Measurements from ENCODE around the gene SMARCA1.
"Not testable (repeated sequence)": the region's sequence is repeated elsewhere in the genome, so short reads cannot be mapped to it uniquely, and the experiment has no call there.

The SMARCA1 gene, protein sequence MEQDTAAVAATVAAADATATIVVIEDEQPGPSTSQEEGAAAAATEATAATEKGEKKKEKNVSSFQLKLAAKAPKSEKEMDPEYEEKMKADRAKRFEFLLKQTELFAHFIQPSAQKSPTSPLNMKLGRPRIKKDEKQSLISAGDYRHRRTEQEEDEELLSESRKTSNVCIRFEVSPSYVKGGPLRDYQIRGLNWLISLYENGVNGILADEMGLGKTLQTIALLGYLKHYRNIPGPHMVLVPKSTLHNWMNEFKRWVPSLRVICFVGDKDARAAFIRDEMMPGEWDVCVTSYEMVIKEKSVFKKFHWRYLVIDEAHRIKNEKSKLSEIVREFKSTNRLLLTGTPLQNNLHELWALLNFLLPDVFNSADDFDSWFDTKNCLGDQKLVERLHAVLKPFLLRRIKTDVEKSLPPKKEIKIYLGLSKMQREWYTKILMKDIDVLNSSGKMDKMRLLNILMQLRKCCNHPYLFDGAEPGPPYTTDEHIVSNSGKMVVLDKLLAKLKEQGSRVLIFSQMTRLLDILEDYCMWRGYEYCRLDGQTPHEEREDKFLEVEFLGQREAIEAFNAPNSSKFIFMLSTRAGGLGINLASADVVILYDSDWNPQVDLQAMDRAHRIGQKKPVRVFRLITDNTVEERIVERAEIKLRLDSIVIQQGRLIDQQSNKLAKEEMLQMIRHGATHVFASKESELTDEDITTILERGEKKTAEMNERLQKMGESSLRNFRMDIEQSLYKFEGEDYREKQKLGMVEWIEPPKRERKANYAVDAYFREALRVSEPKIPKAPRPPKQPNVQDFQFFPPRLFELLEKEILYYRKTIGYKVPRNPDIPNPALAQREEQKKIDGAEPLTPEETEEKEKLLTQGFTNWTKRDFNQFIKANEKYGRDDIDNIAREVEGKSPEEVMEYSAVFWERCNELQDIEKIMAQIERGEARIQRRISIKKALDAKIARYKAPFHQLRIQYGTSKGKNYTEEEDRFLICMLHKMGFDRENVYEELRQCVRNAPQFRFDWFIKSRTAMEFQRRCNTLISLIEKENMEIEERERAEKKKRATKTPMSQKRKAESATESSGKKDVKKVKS

DNA sequence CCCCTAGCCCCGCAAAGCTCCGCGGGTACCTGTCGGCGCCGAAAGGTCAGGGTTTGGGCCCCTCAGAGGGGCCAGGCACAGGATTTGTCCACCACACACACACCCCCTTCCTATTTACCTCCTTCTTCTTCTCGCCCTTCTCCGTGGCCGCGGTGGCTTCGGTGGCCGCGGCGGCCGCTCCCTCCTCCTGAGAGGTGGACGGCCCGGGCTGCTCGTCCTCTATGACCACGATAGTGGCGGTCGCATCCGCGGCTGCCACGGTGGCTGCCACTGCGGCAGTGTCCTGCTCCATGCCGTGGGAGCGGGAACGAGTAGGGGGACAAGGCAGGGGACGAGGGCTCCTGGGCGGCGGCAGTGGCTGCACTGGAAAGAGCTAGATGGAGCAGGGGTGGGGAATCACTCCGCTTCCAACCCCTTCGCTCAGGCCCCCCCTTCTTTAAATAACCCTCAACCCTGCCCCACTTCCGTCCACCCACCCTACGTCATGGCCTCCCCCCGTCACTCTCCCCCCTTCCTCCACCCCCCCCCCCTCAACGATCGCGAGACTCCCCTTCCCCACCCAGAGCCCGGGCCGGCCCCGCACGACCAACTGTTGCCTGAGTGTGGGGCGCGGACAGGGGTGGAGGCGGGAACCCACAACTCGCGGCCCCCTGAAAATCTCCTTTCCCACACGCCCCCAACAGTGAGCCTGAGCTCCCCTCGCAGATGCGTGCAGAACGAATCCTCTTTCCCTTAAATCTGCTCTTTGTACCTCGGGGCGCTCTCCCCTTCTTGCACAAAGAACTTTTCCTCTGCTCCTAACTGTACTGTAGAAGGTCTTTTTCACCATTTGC, at the start of gene SMARCA1:
Gene SMARCA1, minus strand, starts transcription at position 412 of the 833 bp plus-strand sequence. Its CDS starts 120 bp downstream, at position 292.
- Mint-ChIP-seq H3K36me3 (ENCODE audit: low read depth) (no peaks in the 10 kb centered on the region), H3K4me3 (peak within 1 kb of the TSS; percentile 76), H3K9me3 (no peaks in the 10 kb centered on the region), H3K4me1 (ENCODE audit: low read depth) (peaks cover 5% of the 10 kb centered on the region), H3K27me3 (peaks cover 42% of the 10 kb centered on the region), H3K27ac (peak within 1 kb of the TSS; percentile 26)
- no peak for DNase-seq

DNA sequence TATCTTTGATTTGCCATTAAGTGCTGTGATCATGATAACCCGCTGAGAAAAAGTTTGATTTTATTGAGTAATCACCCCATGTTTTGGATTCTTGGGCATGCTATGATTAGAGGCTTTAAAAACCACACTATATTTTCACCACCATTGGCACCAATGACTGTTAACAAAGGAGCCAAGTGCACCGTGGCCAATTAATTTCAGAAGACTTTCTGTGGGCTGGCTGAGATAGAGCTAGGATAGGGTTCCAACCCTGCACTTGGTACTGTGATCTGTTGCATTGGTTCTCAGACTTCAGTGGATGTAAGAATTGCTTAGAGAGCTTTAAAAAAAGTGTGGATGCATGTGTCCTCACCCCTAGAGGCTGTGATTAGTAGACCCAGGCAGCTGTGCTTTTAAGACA, 49.1 kb upstream of the SMARCA1 start:
- no peaks in the 10 kb centered on the region for H3K9me3 Mint-ChIP-seq
- H3K4me3 Mint-ChIP-seq: no peak overlapping the region
- peaks cover 12% of the 10 kb centered on the region for H3K27me3 Mint-ChIP-seq
- H3K36me3 Mint-ChIP-seq (ENCODE audit: low read depth): peaks cover 6% of the 10 kb centered on the region
- no peaks in the 10 kb centered on the region for H3K4me1 Mint-ChIP-seq (ENCODE audit: low read depth)
- no peak for DNase-seq
- no peak overlapping the region for H3K27ac Mint-ChIP-seq

DNA sequence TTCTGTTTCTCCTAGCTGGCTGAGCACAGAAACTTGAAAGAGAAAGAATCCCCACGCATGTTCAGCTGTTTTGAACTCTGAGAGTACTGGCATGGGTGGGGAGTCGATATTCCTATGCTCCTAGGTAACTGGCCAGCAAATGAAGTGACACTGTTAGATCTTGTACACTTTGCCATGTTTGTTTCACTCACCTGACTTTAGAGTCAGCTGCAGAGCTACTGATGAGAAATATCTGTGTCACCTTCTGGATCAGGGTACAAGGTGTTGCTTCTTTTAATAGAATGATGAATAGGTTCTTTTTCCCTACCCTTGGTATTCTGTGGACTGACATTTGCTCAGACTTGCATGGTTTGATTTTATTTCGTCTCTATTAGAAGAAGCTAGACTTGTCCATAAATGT, 45.1 kb upstream of the SMARCA1 start:
- peaks cover 6% of the 10 kb centered on the region for H3K27me3 Mint-ChIP-seq
- H3K36me3 Mint-ChIP-seq (ENCODE audit: low read depth): peaks cover 6% of the 10 kb centered on the region
- H3K4me1 Mint-ChIP-seq (ENCODE audit: low read depth): peaks cover 11% of the 10 kb centered on the region
- no peak overlapping the region for H3K4me3 Mint-ChIP-seq
- DNase-seq: no peak
- no peak overlapping the region for H3K27ac Mint-ChIP-seq
- H3K9me3 Mint-ChIP-seq: no peaks in the 10 kb centered on the region

DNA sequence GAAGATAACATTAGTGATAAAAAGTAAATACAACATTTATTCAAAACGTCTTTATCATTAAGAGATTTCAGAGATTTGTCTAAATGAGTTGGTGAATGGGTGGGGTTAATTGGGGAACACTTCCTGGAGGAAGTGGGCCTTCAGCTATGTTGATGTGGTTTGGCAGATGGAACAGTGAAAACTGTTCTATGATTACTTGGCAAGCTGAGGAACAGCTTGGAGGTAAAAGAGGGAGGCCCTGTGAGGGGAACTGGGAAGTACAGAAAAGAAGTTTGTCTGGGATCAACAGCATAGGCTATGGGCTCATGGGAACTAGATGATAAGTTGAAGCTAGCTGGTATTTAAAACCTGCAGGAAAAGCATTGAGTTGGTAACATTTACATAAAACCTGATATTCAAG, 42.8 kb upstream of the SMARCA1 start:
- peaks cover 7% of the 10 kb centered on the region for H3K27me3 Mint-ChIP-seq
- peaks cover 11% of the 10 kb centered on the region for H3K4me1 Mint-ChIP-seq (ENCODE audit: low read depth)
- no peak overlapping the region for H3K27ac Mint-ChIP-seq
- no peak overlapping the region for H3K4me3 Mint-ChIP-seq
- peaks cover 17% of the 10 kb centered on the region for H3K36me3 Mint-ChIP-seq (ENCODE audit: low read depth)
- no peak for DNase-seq
- H3K9me3 Mint-ChIP-seq: no peaks in the 10 kb centered on the region

DNA sequence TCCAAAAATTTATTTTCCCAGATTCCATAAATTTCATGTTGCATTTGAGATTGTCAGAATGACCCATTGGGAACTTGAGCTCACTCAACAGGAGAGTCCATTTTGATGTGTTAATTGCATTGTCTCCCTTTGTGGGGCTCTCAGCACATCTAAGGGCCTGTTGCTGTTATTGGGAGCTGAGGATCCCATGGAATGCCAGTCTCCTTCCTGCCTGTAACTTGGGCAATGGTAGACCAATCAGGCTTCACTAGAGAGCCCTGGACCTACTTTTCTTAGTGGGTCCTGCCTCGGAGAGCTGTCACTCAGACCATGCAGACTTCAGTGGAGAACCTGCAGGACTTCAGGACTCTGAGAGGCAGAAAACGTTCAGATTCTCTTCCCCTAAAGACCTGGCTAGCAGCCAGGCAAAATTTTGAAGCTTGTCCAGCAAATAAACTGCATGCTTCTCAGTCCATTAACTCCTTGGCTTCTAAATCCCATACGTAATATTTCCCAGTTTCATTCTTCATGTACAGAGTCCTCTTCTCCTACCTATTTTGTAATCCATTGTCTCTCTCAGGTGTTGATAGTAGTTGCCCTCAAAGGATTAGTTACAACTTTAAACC, 41.9 kb upstream of the SMARCA1 start:
- Mint-ChIP-seq H3K4me1 (ENCODE audit: low read depth) (peaks cover 11% of the 10 kb centered on the region), H3K27me3 (peaks cover 13% of the 10 kb centered on the region), H3K27ac (no peak overlapping the region), H3K9me3 (no peaks in the 10 kb centered on the region), H3K4me3 (no peak overlapping the region), H3K36me3 (ENCODE audit: low read depth) (peaks cover 16% of the 10 kb centered on the region)
- no peak for DNase-seq

DNA sequence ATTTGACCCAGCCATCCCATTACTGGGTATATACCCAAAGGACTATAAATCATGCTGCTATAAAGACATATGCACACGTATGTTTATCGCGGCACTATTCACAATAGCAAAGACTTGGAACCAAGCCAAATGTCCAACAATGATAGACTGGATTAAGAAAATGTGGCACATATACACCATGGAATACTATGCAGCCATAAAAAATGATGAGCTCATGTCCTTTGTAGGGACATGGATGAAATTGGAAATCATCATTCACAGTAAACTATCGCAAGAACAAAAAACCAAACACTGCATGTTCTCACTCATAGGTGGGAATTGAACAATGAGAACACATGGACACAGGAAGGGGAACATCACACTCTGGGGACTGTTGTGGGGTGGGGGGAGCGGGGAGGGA, 41.1 kb upstream of the SMARCA1 start:
- Mint-ChIP-seq H3K36me3 (ENCODE audit: low read depth) (peaks cover 16% of the 10 kb centered on the region), H3K4me1 (ENCODE audit: low read depth) (peaks cover 11% of the 10 kb centered on the region), H3K27me3 (peaks cover 13% of the 10 kb centered on the region)
- H3K27ac Mint-ChIP-seq, DNase-seq, H3K9me3 Mint-ChIP-seq, H3K4me3 Mint-ChIP-seq: not testable (repeated sequence)

DNA sequence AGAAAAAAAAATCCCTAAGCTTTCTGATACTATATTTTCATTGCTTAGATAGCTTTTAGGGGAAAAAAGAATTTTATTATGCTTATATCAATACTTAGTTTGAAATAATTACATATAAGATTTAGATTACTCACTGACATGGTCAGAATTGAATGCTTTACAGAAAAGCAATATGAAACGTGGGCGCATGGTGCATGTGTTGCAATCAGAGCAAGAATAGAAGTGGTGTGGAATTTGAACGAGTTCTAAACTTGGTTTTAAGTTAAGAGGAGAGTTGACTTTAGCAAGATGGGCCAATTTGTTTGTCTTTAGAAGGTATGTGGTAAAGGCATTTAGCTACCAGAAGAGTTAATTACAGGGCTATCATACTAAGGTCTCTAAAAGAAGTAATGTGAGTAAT, 38.2 kb upstream of the SMARCA1 start:
- no peak overlapping the region for H3K4me3 Mint-ChIP-seq
- no peak for DNase-seq
- no peaks in the 10 kb centered on the region for H3K9me3 Mint-ChIP-seq
- peaks cover 13% of the 10 kb centered on the region for H3K27me3 Mint-ChIP-seq
- H3K27ac Mint-ChIP-seq: no peak overlapping the region
- H3K4me1 Mint-ChIP-seq (ENCODE audit: low read depth): peaks cover 11% of the 10 kb centered on the region
- peaks cover 18% of the 10 kb centered on the region for H3K36me3 Mint-ChIP-seq (ENCODE audit: low read depth)

DNA sequence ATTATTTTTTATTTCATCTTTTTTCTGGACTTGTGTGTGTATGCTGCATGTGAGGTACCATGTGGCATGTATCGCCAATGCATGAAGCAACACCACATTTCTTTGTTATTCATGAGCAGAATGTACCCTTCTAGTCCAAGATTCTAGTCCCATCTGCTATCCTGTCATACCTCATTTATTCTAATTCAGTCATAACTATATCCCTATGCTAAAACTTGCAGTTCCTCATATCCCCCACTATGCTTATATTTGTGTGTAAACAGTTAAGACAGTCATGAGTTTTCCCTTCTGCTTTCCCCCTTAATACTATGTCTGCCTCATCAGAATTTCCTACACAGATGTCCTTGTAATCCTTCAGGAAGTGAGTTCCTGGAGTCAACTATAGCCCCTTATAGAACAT, 36.5 kb upstream of the SMARCA1 start:
- Mint-ChIP-seq H3K9me3 (no peaks in the 10 kb centered on the region), H3K4me1 (ENCODE audit: low read depth) (no peaks in the 10 kb centered on the region), H3K27ac (no peak overlapping the region), H3K4me3 (no peak overlapping the region), H3K27me3 (peaks cover 15% of the 10 kb centered on the region), H3K36me3 (ENCODE audit: low read depth) (peaks cover 18% of the 10 kb centered on the region)
- no peak for DNase-seq

DNA sequence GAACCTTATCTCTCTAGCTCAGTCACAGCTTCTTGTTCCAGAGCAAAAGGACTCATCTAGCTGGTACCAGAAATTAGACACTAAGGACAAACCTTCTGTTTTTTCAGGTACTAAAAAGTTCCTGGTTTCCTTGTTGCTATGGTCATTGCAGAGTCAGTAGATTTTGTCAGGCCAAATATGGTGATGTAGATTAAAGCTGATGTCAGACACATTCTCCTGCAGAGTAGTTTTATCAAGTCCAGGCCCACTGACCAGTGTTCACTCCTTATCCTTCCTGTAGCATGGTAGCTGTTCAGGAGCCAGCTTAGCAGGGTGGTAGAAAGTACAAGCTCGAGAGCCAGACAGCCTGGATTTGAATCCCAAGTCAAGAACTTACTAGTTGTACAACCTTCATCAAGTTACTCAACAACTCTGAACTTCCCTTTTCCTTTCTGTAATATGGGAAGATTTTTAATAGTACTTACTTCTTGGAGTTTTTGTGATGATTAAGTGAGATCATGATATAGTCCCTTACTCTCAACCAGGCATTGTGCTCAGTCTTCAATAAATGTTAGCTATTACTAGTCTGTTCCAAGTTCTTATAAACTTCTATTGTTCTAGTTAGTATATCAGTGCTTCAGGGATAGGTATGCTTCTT, 34.7 kb upstream of the SMARCA1 start:
- Mint-ChIP-seq H3K27me3 (peaks cover 15% of the 10 kb centered on the region), H3K4me3 (no peak overlapping the region), H3K27ac (no peak overlapping the region), H3K36me3 (ENCODE audit: low read depth) (peaks cover 16% of the 10 kb centered on the region), H3K4me1 (ENCODE audit: low read depth) (no peaks in the 10 kb centered on the region), H3K9me3 (no peaks in the 10 kb centered on the region)
- no peak for DNase-seq

DNA sequence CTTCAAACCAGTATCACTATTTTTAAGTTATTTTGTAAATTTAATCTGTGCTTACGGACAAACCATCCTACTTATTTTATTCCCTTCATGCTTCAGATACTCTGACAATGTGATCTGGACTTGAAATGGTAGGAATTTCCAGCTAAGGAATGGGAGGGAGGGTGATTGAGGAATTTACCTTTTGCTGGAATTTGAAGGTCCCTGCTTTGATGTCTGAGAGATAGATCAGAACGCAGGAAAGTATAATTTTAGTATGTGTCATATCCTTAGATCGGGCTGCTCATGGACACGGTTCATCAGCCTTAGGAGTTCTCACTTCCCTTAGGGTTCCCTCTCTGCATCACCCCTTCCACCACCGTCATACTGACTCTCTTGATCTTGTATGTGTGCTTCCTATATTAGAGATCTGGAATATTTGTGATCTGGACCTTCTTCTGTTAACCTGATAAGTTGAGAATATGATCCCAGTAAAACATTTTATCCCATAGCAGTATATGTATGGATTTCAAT, 33.6 kb upstream of the SMARCA1 start:
- no peak for DNase-seq
- Mint-ChIP-seq H3K27ac (no peak overlapping the region), H3K36me3 (ENCODE audit: low read depth) (peaks cover 6% of the 10 kb centered on the region), H3K4me1 (ENCODE audit: low read depth) (no peaks in the 10 kb centered on the region), H3K27me3 (peaks cover 12% of the 10 kb centered on the region), H3K9me3 (no peaks in the 10 kb centered on the region), H3K4me3 (no peak overlapping the region)

DNA sequence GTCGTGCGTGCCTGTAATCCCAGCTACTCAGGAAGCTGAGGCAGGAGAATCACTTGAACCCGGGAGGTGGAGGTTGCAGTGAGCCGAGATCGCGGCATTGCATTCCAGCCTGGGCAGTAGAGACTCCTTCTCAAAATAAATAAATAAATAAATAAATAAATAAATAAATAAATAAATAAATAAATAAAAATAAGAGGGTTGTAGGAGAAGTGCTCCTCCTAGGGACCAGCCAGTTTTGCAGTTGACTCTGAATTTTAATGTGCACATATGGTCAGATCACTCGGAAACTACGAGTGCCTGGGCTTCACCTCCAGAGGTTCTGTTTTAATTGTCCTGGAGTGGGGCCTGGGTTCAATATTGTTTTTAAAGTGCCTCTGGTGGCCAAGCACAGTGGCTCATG, 31.5 kb upstream of the SMARCA1 start:
- H3K27me3 Mint-ChIP-seq: peaks cover 11% of the 10 kb centered on the region
- H3K27ac Mint-ChIP-seq; H3K4me3 Mint-ChIP-seq; H3K36me3 Mint-ChIP-seq (ENCODE audit: low read depth); DNase-seq; H3K9me3 Mint-ChIP-seq; H3K4me1 Mint-ChIP-seq (ENCODE audit: low read depth): not testable (repeated sequence)

DNA sequence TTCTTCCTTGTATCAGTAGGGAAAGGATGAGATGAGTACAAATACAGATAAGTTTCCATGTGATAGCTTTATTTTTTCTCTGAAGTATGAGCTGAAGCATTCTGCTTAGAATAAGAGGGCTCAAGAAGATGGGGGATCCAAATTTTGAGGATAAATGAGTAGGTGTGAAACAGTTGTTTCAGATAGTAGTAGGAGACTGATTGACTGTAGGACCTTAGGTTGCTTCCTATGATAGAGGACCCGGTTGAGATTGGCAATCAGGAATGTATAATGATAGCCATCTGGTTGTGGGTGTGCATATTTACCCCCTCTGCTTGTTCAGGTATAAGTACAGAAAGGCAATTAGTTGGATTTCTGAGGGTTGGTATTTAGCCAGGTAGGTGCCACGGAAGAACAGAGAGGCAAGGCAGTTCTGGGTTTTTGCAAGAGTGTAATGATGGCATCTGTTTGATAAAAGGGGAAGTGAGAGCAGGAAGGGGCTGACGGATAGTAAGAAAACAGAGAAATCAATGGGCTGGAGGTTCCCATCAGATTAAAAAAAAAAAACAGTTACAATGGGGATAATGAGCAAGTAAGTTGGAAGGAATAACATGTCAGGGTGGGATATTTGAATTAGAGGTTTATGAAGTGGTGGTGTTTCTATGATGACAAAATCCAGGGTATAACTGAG, 30.5 kb upstream of the SMARCA1 start:
- Mint-ChIP-seq H3K4me3 (no peak overlapping the region), H3K36me3 (ENCODE audit: low read depth) (peaks cover 2% of the 10 kb centered on the region), H3K27me3 (peaks cover 16% of the 10 kb centered on the region), H3K27ac (no peak overlapping the region), H3K4me1 (ENCODE audit: low read depth) (no peaks in the 10 kb centered on the region), H3K9me3 (no peaks in the 10 kb centered on the region)
- no peak for DNase-seq

DNA sequence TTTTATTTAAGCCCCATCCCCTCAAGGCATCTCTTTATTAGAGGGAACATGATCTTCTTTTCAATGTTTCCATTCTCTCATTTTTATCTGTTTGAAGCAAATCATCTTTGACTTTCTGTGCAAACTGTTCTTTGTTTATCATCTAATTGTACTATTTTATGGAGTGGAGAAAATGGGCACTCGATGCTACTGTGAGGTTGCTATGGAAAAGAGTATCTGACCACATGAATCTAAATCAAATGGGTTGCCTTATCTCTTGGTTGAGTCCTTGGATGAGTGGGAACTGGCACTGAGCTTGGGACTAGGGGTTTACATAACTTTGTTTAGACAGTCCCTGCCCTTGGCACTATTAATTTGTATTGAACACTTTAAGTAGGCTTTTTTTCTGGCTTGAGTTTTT, 25.8 kb upstream of the SMARCA1 start:
- no peaks in the 10 kb centered on the region for H3K9me3 Mint-ChIP-seq
- H3K27ac Mint-ChIP-seq: no peak overlapping the region
- DNase-seq: no peak
- H3K27me3 Mint-ChIP-seq: peaks cover 22% of the 10 kb centered on the region
- peaks cover 4% of the 10 kb centered on the region for H3K4me1 Mint-ChIP-seq (ENCODE audit: low read depth)
- no peak overlapping the region for H3K4me3 Mint-ChIP-seq
- H3K36me3 Mint-ChIP-seq (ENCODE audit: low read depth): peaks cover 5% of the 10 kb centered on the region

Data from activated T-cell treated with anti-CD3 and anti-CD28 coated beads, Interleukin-2, amount 50 U/mL, for 24 hours (primary cell).